Measurements from ENCODE around the gene ZEB2.

- TF ChIP-seq ZZZ3 (CRISPR knock-in tag; IDR thresholded peaks at IDR 0.05; ENCODE audit: borderline replicate concordance): no peak
- TF ChIP-seq ZNF543 (CRISPR knock-in tag; IDR thresholded peaks at IDR 0.05): no peak
- no peak for TF ChIP-seq KAT8 (CRISPR knock-in tag; IDR thresholded peaks at IDR 0.05)
- no peak for TF ChIP-seq CTCF (CRISPR knock-in tag; IDR thresholded peaks at IDR 0.05)
- no peak for TF ChIP-seq PPARG (CRISPR knock-in tag; conservative IDR thresholded peaks at IDR 0.05)
- no peak for TF ChIP-seq SIN3A (IDR thresholded peaks at IDR 0.05; ENCODE audit: borderline replicate concordance, low read depth, low read length)
- no peak for TF ChIP-seq POLR2AphosphoS2 (IDR thresholded peaks at IDR 0.05; ENCODE audit: low read depth, low read length)
- TF ChIP-seq SP1 (IDR thresholded peaks at IDR 0.05): no peak
- TF ChIP-seq SP1 (CRISPR knock-in tag; IDR thresholded peaks at IDR 0.05): no peak
- TF ChIP-seq HNF4A (CRISPR knock-in tag; IDR thresholded peaks at IDR 0.05): no peak
- TF ChIP-seq TBL1XR1 (IDR thresholded peaks at IDR 0.05; ENCODE audit: borderline replicate concordance, low read length, partially characterized antibody): no peak
- no peak for TF ChIP-seq KDM5A (IDR thresholded peaks at IDR 0.05; ENCODE audit: borderline replicate concordance, low read length)
- no peak for TF ChIP-seq ZBTB7A (CRISPR knock-in tag; IDR thresholded peaks at IDR 0.05)
Measured at GRCh38 chr2:144460727-144461307, 59.1 kb downstream of the ZEB2 start.

Measured in HepG2 (cell line).